Mesenchymal stem cell (in vitro differentiated cells and primary cell): Measurements from ENCODE around the gene LACC1.

ENCODE experiments used
- DNase-seq: peaks from one replicate; pipeline ENCODE4 v3.0.0-alpha.2; 2013
- H2AFZ ChIP-seq: one replicate; pipeline ENCODE4 v1.6.1; 2013; ENCODE audit warnings: low read depth, mild to moderate bottlenecking, control low read depth, inconsistent platforms, low read length, moderate library complexity
- H2AK5ac ChIP-seq: 2 replicates; pipeline ENCODE4 v1.6.1; 2013; ENCODE audit warnings: low read length, moderate library complexity, mild to moderate bottlenecking, inconsistent platforms; ENCODE audit not compliant: severe bottlenecking
- H2BK120ac ChIP-seq: one replicate; pipeline ENCODE4 v1.6.1; 2013; ENCODE audit warnings: low read depth, mild to moderate bottlenecking, inconsistent platforms, low read length, moderate library complexity
- H2BK12ac ChIP-seq, 2 experiments: one replicate each; pipeline ENCODE4 v1.6.1; 2013; ENCODE audit warnings: inconsistent platforms in 2 of 2, low read length in 2 of 2, mild to moderate bottlenecking in 2 of 2, moderate library complexity in 2 of 2, control low read depth in 1 of 2
- H2BK15ac ChIP-seq: one replicate; pipeline ENCODE4 v1.6.1; 2013; ENCODE audit warnings: mild to moderate bottlenecking, low read depth, inconsistent platforms; ENCODE audit not compliant: poor library complexity, severe bottlenecking
- H2BK5ac ChIP-seq: 2 replicates; pipeline ENCODE4 v1.6.1; 2013; ENCODE audit warnings: low read depth, mild to moderate bottlenecking, low read length, control low read depth, inconsistent platforms; ENCODE audit not compliant: poor library complexity, severe bottlenecking
- H3K14ac ChIP-seq, 2 experiments: one replicate each; pipeline ENCODE4 v1.6.1; 2013; ENCODE audit warnings: inconsistent platforms in 2 of 2, low read length in 2 of 2, control low read depth in 1 of 2, mild to moderate bottlenecking in 1 of 2, moderate library complexity in 1 of 2
- H3K18ac ChIP-seq, 2 experiments: one replicate each; pipeline ENCODE4 v1.6.1; 2013; ENCODE audit warnings: inconsistent platforms in 2 of 2, low read length in 2 of 2, control low read depth in 1 of 2, low read depth in 1 of 2, mild to moderate bottlenecking in 1 of 2
- H3K23ac ChIP-seq, 2 experiments: one replicate each; pipeline ENCODE4 v1.6.1; 2013; ENCODE audit warnings: inconsistent platforms in 2 of 2, low read length in 2 of 2, mild to moderate bottlenecking in 2 of 2, moderate library complexity in 2 of 2, control low read depth in 1 of 2
- H3K27ac ChIP-seq: 2 replicates; pipeline ENCODE4 v1.5.1; 2013; ENCODE audit warnings: mild to moderate bottlenecking, moderate library complexity, low read length, control low read depth, inconsistent platforms; ENCODE audit not compliant: poor library complexity, severe bottlenecking
- H3K27me3 ChIP-seq, 2 experiments: 2 replicates each; pipeline versions ENCODE4 v1.6.1 to v1.7.0; 2013; ENCODE audit warnings: low read length in 2 of 2, mild to moderate bottlenecking in 2 of 2, moderate library complexity in 2 of 2, control low read depth in 1 of 2, inconsistent platforms in 1 of 2; ENCODE audit not compliant: control insufficient read depth in 1 of 2, insufficient read depth in 1 of 2
- H3K36me3 ChIP-seq, 2 experiments: 2 replicates each; pipeline versions ENCODE4 v1.6.1 to v1.7.0; 2013; ENCODE audit warnings: low read length in 2 of 2, control low read depth in 1 of 2, inconsistent platforms in 1 of 2, low read depth in 1 of 2, mild to moderate bottlenecking in 1 of 2; ENCODE audit not compliant: insufficient read depth in 2 of 2, control insufficient read depth in 1 of 2
- H3K4ac ChIP-seq, 2 experiments: one replicate each; pipeline ENCODE4 v1.6.1; 2013; ENCODE audit warnings: inconsistent platforms in 2 of 2, low read length in 2 of 2, mild to moderate bottlenecking in 2 of 2, moderate library complexity in 2 of 2, control low read depth in 1 of 2, low read depth in 1 of 2
- H3K4me1 ChIP-seq: 2 replicates; pipeline ENCODE4 v1.6.1; 2013; ENCODE audit warnings: low read depth, low read length, control low read depth; ENCODE audit not compliant: control insufficient read depth, insufficient read depth
- H3K4me2 ChIP-seq: 2 replicates; pipeline ENCODE4 v1.6.1; 2013; ENCODE audit warnings: low read length, mild to moderate bottlenecking, inconsistent platforms; ENCODE audit not compliant: poor library complexity, severe bottlenecking
- H3K4me3 ChIP-seq, 2 experiments: 2 replicates each; pipeline versions ENCODE4 v1.5.1 to v1.7.0; 2013; ENCODE audit warnings: low read length in 2 of 2, mild to moderate bottlenecking in 2 of 2, control low read depth in 1 of 2, low read depth in 1 of 2; ENCODE audit not compliant: insufficient read depth in 1 of 2
- H3K79me1 ChIP-seq: replicated peaks from 2 replicates; pipeline ENCODE4 v1.6.1; 2013; ENCODE audit warnings: mild to moderate bottlenecking, control low read depth, low read length, inconsistent platforms; ENCODE audit not compliant: poor library complexity, severe bottlenecking
- H3K9ac ChIP-seq: 2 replicates; pipeline ENCODE4 v1.7.0; 2013; ENCODE audit warnings: mild to moderate bottlenecking, low read length, moderate library complexity
- H3K9me3 ChIP-seq: 2 replicates; pipeline ENCODE4 v1.7.0; 2013; ENCODE audit warnings: mild to moderate bottlenecking, low read length; ENCODE audit not compliant: control insufficient read depth
- H4K8ac ChIP-seq: one replicate; pipeline ENCODE4 v1.6.1; 2013; ENCODE audit warnings: inconsistent platforms, mild to moderate bottlenecking, low read length, moderate library complexity
- H4K91ac ChIP-seq: one replicate; pipeline ENCODE4 v1.6.1; 2013; ENCODE audit warnings: mild to moderate bottlenecking, low read length, inconsistent platforms
- WGBS: methylation state at CpG from one replicate; pipeline ENCODE4 v1.1.7; 2013; ENCODE audit warnings: mixed read lengths; 5-methylcytosine and 5-hydroxymethylcytosine counted together

LACC1 gene

DNA sequence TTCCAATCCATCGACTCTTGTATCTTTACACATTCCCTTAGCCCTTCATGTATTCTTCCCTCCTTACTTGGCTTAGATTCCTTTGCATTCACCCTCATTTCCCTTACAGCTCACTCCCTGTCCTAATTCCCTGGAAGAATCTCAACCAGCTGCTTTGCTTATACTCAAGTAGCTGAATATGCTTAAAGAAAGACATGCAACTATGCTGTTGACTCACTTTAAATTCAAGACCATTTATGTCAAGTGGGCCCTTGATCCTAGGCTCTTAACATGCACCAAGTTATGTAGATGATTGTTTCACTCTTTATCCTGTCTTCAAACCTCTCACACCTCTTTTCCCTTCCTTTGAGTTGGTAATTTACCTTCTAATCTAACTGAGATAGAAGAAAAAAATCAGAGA is 7.5 kb upstream of the LACC1 start:
- peaks cover 0 to 42% of the 10 kb centered on the region in 2 experiments for H3K36me3 ChIP-seq
- no peak overlapping the region for H2BK12ac ChIP-seq
- H2AFZ ChIP-seq: no peak overlapping the region
- no peak overlapping the region for H2BK120ac ChIP-seq
- H3K18ac ChIP-seq: no peak overlapping the region
- peak; percentile 64 for DNase-seq
- no peak overlapping the region for H3K14ac ChIP-seq
- H2BK15ac ChIP-seq: no peak overlapping the region
- no peaks in the 10 kb centered on the region for H3K79me1 ChIP-seq
- H3K27me3 ChIP-seq: no peaks in the 10 kb centered on the region
- H3K9ac ChIP-seq: no peak overlapping the region
- no peak overlapping the region for H3K4me3 ChIP-seq
- no peak overlapping the region for H3K4me2 ChIP-seq
- no peak overlapping the region for H3K27ac ChIP-seq
- no peak overlapping the region for H4K91ac ChIP-seq
- WGBS: 86% methylated on average over 1 of the region's 1 CpG
- H3K9me3 ChIP-seq: no peaks in the 10 kb centered on the region
- H3K4me1 ChIP-seq: no peaks in the 10 kb centered on the region
- H2BK5ac ChIP-seq: no peak overlapping the region
- H2AK5ac ChIP-seq: no peak overlapping the region
- H4K8ac ChIP-seq: no peak overlapping the region
- no peak overlapping the region for H3K23ac ChIP-seq
- H3K4ac ChIP-seq: no peak overlapping the region

DNA sequence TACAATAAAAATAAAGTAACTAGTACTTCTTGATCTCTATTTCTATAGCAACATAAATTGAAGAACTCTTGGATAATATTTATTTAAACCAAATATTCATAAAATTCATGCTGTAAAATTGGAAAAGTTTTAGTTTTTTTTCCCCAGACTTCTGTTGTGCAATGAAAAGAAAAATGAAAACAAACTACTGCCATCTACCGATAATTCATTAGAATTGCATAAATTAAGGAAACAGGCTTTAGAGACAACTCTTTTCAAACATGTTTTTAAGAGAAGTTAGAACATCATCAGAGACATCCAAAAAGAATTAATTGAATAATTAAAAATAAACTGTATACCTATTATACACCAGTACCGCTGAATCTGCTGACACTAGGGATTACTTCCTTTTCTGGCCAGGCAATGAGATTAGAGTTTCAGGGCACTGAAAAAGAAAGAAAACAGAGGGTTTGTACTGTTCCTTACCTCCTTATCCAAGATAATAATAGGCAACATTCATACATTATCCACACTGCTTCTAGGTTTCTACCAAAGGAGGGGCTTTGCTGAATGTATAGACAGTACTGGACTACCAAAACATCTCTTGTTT is 5.1 kb upstream of the LACC1 start:
- Histone ChIP-seq H2AFZ (no peak overlapping the region), H3K9ac (peak overlapping the region; percentile 73)
- WGBS: 57% methylated on average over 1 of the region's 2 CpGs

DNA sequence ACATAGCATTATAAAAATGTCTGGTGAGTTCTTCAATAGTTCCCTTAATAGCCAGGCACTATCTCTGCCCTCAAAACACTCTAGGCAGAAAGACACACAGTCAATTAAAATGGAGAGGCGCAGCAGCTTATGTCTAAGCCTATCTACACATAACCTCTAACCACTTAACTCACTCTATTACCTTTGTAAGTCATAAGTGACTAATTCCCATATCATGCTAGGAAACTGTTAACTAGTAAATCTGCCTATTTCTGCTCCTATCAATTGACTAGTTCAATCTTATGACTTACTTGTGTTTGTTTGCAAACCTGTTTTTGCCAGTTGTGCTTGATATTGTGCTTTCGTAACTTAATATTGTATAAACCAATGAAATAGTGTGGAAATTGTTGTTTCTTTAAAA is 3.3 kb upstream of the LACC1 start:
- 93% methylated on average over 2 of the region's 2 CpGs for WGBS
- H4K8ac ChIP-seq: no peak overlapping the region
- H3K23ac ChIP-seq: no peak overlapping the region
- no peak overlapping the region for H2BK5ac ChIP-seq
- peaks cover 6% of the 10 kb centered on the region for H3K79me1 ChIP-seq
- no peak overlapping the region for H3K27ac ChIP-seq
- H2BK15ac ChIP-seq: no peak overlapping the region
- H3K18ac ChIP-seq: no peak overlapping the region
- H2BK12ac ChIP-seq: no peak overlapping the region
- H3K9me3 ChIP-seq: no peaks in the 10 kb centered on the region
- H3K4ac ChIP-seq: no peak overlapping the region
- no peak overlapping the region for H3K4me2 ChIP-seq
- no peak overlapping the region for H3K4me3 ChIP-seq
- no peak overlapping the region for H4K91ac ChIP-seq
- no peak overlapping the region for H2BK120ac ChIP-seq
- no peak overlapping the region for H2AK5ac ChIP-seq
- no peak overlapping the region for H3K14ac ChIP-seq
- no peaks in the 10 kb centered on the region for H3K27me3 ChIP-seq
- H3K36me3 ChIP-seq: peaks cover 0 to 9% of the 10 kb centered on the region in 2 experiments
- H3K4me1 ChIP-seq: peaks cover 7% of the 10 kb centered on the region
- no peak for DNase-seq
- no peak overlapping the region for H3K9ac ChIP-seq
- H2AFZ ChIP-seq: no peak overlapping the region

More for the DNA sequence above, 5.1 kb upstream of the LACC1 start:
- no peak overlapping the region for H3K4me2 ChIP-seq
- no peak overlapping the region for H2BK5ac ChIP-seq
- H2BK120ac ChIP-seq: no peak overlapping the region
- H3K9me3 ChIP-seq: no peaks in the 10 kb centered on the region
- H2BK15ac ChIP-seq: no peak overlapping the region
- H3K23ac ChIP-seq: no peak overlapping the region
- H2AK5ac ChIP-seq: no peak overlapping the region
- no peak overlapping the region for H3K14ac ChIP-seq
- H3K4me3 ChIP-seq: no peak overlapping the region
- no peak overlapping the region for H2BK12ac ChIP-seq
- H4K8ac ChIP-seq: no peak overlapping the region
- no peak overlapping the region for H3K27ac ChIP-seq
- H3K36me3 ChIP-seq: peaks cover 0 to 26% of the 10 kb centered on the region in 2 experiments
- no peak overlapping the region for H3K4ac ChIP-seq
- H3K18ac ChIP-seq: no peak overlapping the region
- no peak overlapping the region for H4K91ac ChIP-seq
- peaks cover 1% of the 10 kb centered on the region for H3K4me1 ChIP-seq
- H3K79me1 ChIP-seq: peaks cover 2% of the 10 kb centered on the region
- H3K27me3 ChIP-seq: no peaks in the 10 kb centered on the region
- peak; percentile 49 for DNase-seq

DNA sequence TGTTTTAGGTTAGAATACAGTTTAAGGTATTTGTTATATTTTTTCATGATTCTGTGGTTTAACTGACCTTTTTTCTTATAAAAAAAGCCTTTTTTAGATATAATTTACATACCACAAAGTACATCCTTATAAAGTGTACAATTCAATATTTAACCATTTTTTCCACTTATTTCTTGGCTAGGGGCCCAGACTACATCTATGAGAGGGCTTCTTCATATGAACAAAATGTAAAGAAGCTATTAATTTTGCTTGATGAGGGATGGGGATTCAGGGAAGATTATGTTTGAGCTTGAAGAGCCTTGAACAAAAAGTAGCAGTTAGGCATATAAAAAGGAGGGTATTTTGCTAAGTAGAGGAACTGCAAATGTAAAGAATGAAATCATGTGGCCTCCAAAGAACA is 2.4 kb upstream of the LACC1 start:
- H2BK15ac ChIP-seq: no peak overlapping the region
- H3K18ac ChIP-seq: no peak overlapping the region
- H3K4me3 ChIP-seq: no peak overlapping the region
- H3K9me3 ChIP-seq: no peaks in the 10 kb centered on the region
- H3K27ac ChIP-seq: no peak overlapping the region
- no peaks in the 10 kb centered on the region for H3K27me3 ChIP-seq
- no peak overlapping the region for H3K4ac ChIP-seq
- no peak overlapping the region for H2BK12ac ChIP-seq
- peaks cover 7% of the 10 kb centered on the region for H3K4me1 ChIP-seq
- H4K8ac ChIP-seq: no peak overlapping the region
- H3K79me1 ChIP-seq: peaks cover 6% of the 10 kb centered on the region
- no peak overlapping the region for H3K4me2 ChIP-seq
- H2AFZ ChIP-seq: no peak overlapping the region
- no peak overlapping the region for H2AK5ac ChIP-seq
- DNase-seq: no peak
- H2BK5ac ChIP-seq: no peak overlapping the region
- no peak overlapping the region for H2BK120ac ChIP-seq
- no peak overlapping the region for H3K14ac ChIP-seq
- H3K36me3 ChIP-seq: peaks cover 0 to 13% of the 10 kb centered on the region in 2 experiments
- no peak overlapping the region for H4K91ac ChIP-seq
- H3K9ac ChIP-seq: no peak overlapping the region
- no peak overlapping the region for H3K23ac ChIP-seq
